Right lobe of liver (tissue), 4 donors: ENCODE results near the gene SPN.

Source experiments
- POLR2A ChIP-seq: fragments of 450-650 bp; IDR thresholded peaks from one replicate; pipeline ENCODE4 v1.6.1; 2017; ENCODE audit warnings: antibody characterized with exemption, mild to moderate bottlenecking
- TF ChIP-seq, protein P1 (sequence below), 4 donors: fragments of 200-600 bp in 3 of 4; fragments of 450-650 bp in 1 of 4; IDR thresholded peaks; one replicate each; pipeline versions ENCODE4 v1.5.1 to v1.8.0; 2016 to 2022; ENCODE audit warnings: antibody characterized with exemption in 4 of 4, mild to moderate bottlenecking in 2 of 4
- donor health status: DM: no; HTN: no; CAD: no.
- donor health status: DM: no; HTN: no; CAD: no.
- donor health status: DM: no; HTN: yes; CAD: no.

DNA sequence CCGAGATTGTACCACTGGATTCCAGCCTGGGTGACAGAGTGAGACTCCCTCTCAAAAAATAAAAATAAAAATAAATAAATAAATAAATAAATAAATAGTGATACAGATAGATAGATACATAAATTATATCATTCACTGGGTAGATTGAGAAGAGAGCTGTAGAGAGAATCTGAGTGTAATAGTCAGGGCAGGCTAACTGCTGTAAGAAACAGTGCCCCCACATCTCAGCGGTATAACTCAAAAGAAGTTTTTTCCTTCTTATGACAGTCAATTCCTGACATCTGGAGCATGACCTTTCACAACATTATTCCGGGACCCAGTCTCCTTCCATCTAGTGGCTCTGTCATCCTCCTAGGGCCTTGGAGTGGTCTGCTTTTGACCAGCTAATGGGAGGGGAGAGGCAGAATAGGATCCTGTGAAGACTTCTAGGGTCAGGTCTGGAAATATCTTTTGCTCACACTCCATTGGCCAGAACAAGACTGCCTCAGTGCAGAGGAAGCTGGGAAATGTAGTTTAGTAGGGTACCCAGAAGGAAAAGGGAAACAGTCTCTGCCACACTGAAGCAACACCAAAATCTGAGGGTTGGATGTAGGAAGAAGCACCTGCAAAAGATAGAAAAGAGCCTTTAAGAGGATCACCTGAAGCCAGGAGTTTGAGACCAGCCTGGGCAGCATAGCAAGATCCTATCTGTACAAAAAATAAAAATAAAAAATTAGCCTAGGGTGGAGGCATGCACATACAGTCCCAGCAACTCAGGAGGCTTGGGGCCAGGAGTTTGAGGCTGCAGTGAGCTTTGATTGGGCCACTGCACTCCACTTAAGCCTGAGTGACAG lies 13.0 kb downstream of the SPN start:
- TF ChIP-seq, protein P1, sequence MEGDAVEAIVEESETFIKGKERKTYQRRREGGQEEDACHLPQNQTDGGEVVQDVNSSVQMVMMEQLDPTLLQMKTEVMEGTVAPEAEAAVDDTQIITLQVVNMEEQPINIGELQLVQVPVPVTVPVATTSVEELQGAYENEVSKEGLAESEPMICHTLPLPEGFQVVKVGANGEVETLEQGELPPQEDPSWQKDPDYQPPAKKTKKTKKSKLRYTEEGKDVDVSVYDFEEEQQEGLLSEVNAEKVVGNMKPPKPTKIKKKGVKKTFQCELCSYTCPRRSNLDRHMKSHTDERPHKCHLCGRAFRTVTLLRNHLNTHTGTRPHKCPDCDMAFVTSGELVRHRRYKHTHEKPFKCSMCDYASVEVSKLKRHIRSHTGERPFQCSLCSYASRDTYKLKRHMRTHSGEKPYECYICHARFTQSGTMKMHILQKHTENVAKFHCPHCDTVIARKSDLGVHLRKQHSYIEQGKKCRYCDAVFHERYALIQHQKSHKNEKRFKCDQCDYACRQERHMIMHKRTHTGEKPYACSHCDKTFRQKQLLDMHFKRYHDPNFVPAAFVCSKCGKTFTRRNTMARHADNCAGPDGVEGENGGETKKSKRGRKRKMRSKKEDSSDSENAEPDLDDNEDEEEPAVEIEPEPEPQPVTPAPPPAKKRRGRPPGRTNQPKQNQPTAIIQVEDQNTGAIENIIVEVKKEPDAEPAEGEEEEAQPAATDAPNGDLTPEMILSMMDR (IDR thresholded peaks at IDR 0.05) = no peak
- TF ChIP-seq POLR2A = no peak
